Neuronal stem cell (in vitro differentiated cells): Measurements from ENCODE around the gene ITPK1.

Experiments
- DNase-seq: peaks from one replicate; pipeline ENCODE4 v3.0.0-alpha.2; 2013; ENCODE audit warnings: low spot score
- H2AFZ ChIP-seq: one replicate; pipeline ENCODE4 v1.6.1; 2013; ENCODE audit warnings: mild to moderate bottlenecking, low read length, inconsistent platforms
- H2AK5ac ChIP-seq: 2 replicates; pipeline ENCODE4 v1.6.1; 2013; ENCODE audit warnings: low read depth, mild to moderate bottlenecking, inconsistent platforms, low read length, moderate library complexity, mixed read lengths
- H2BK120ac ChIP-seq: 2 replicates; pipeline ENCODE4 v1.6.1; 2013; ENCODE audit warnings: low read depth, mild to moderate bottlenecking, inconsistent platforms, low read length, moderate library complexity, mixed read lengths
- H2BK12ac ChIP-seq: one replicate; pipeline ENCODE4 v1.6.1; 2013; ENCODE audit warnings: low read length, inconsistent platforms
- H2BK15ac ChIP-seq: 2 replicates; pipeline ENCODE4 v1.6.1; 2013; ENCODE audit warnings: mild to moderate bottlenecking, low read length, inconsistent platforms, mixed read lengths
- H2BK5ac ChIP-seq: one replicate; pipeline ENCODE4 v1.6.1; 2013; ENCODE audit warnings: inconsistent platforms, mild to moderate bottlenecking, low read length, moderate library complexity
- H3K14ac ChIP-seq: one replicate; pipeline ENCODE4 v1.6.1; 2013; ENCODE audit warnings: low read length, inconsistent platforms
- H3K18ac ChIP-seq: 2 replicates; pipeline ENCODE4 v1.6.1; 2013; ENCODE audit warnings: low read length, inconsistent platforms
- H3K23ac ChIP-seq: 2 replicates; pipeline ENCODE4 v1.6.1; 2013; ENCODE audit warnings: low read depth, mild to moderate bottlenecking, mixed read lengths, low read length, inconsistent platforms; ENCODE audit not compliant: poor library complexity
- H3K27ac ChIP-seq: replicated peaks from 3 replicates; pipeline ENCODE4 v1.5.1; 2013; ENCODE audit warnings: low read length, inconsistent platforms
- H3K27me3 ChIP-seq, 3 experiments: 2 replicates each; pipeline ENCODE4 v1.6.1; 2013; ENCODE audit warnings: low read length in 3 of 3, mild to moderate bottlenecking in 2 of 3, inconsistent platforms in 1 of 3, low read depth in 1 of 3, mixed read lengths in 1 of 3, moderate library complexity in 1 of 3; ENCODE audit not compliant: control insufficient read depth in 3 of 3, insufficient read depth in 3 of 3
- H3K36me3 ChIP-seq, 2 donors: replicated peaks in 1 of 2; 2 replicates each; pipeline ENCODE4 v1.6.1; 2013; ENCODE audit warnings: low read length in 2 of 2; ENCODE audit not compliant: control insufficient read depth in 2 of 2, insufficient read depth in 2 of 2
- H3K4ac ChIP-seq: 2 replicates; pipeline ENCODE4 v1.6.1; 2013; ENCODE audit warnings: inconsistent platforms, mild to moderate bottlenecking, low read length, moderate library complexity
- H3K4me1 ChIP-seq, 2 donors: 1 replicate in 1 of 2; 2 replicates in 1 of 2; pipeline ENCODE4 v1.6.1; 2013; ENCODE audit warnings: low read length in 2 of 2, low read depth in 1 of 2; ENCODE audit not compliant: control insufficient read depth in 2 of 2, insufficient read depth in 1 of 2
- H3K4me2 ChIP-seq: one replicate; pipeline ENCODE4 v1.6.1; 2013; ENCODE audit warnings: mild to moderate bottlenecking, low read length, inconsistent platforms; ENCODE audit not compliant: insufficient read depth, poor library complexity, severe bottlenecking
- H3K4me3 ChIP-seq, 2 donors: 2 replicates each; pipeline ENCODE4 v1.5.1; 2013; ENCODE audit warnings: low read length in 2 of 2, mild to moderate bottlenecking in 2 of 2, inconsistent platforms in 1 of 2, moderate library complexity in 1 of 2
- H3K79me1 ChIP-seq: one replicate; pipeline ENCODE4 v1.6.1; 2013; ENCODE audit warnings: low read depth, mild to moderate bottlenecking, inconsistent platforms, low read length, moderate library complexity
- H3K9ac ChIP-seq: one replicate; pipeline ENCODE4 v1.6.1; 2013; ENCODE audit warnings: mild to moderate bottlenecking, low read depth, low read length, inconsistent platforms; ENCODE audit not compliant: poor library complexity
- H3K9me3 ChIP-seq, 2 donors: replicated peaks in 1 of 2; 2 replicates each; pipeline versions ENCODE3 to v1.6.1; 2013; ENCODE audit warnings: low read length in 2 of 2, mild to moderate bottlenecking in 2 of 2, inconsistent platforms in 1 of 2, low read depth in 1 of 2, mixed read lengths in 1 of 2, moderate library complexity in 1 of 2; ENCODE audit not compliant: control insufficient read depth in 2 of 2, insufficient read depth in 1 of 2
- H4K8ac ChIP-seq: one replicate; pipeline ENCODE4 v1.6.1; 2013; ENCODE audit warnings: low read depth, mild to moderate bottlenecking, inconsistent platforms, low read length, moderate library complexity
- H4K91ac ChIP-seq: one replicate; pipeline ENCODE4 v1.6.1; 2013; ENCODE audit warnings: low read length, low read depth, mild to moderate bottlenecking, inconsistent platforms; ENCODE audit not compliant: poor library complexity
- WGBS, 2 donors: extraction: QIAGEN DNeasy Blood & Tissue Kit; methylation state at CpG; one replicate each; pipeline ENCODE4 v1.1.7; 2013; ENCODE audit warnings: missing lambda C conversion rate in 2 of 2, mixed read lengths in 1 of 2; ENCODE audit not compliant: insufficient read length in 2 of 2, insufficient replicate concordance in 1 of 2; ENCODE audit errors: extremely low coverage in 2 of 2; 5-methylcytosine and 5-hydroxymethylcytosine counted together

ITPK1 gene

DNA sequence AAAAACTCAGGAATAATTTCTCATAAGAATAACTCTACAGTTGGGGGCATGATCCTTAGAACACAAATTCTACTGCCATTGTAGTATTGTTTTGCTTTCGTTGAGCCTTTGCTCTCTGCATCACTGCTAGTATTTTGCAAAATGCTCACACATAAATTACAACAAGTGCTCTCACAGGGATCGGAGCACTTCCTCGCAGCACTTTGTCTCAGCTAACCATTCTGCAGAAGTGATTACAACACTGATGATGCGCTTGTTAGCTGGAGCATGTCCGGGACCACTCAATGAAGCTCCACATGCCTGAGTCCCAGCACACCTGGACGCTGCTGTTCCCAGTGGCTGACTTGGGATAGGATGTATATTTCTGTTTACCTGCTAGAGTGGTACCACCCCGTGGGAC lies 37.4 kb upstream of the ITPK1 start:
- Histone ChIP-seq H3K4me1 (peaks cover 4 to 6% of the 10 kb centered on the region in 2 donors), H2AFZ (no peak overlapping the region), H3K23ac (no peak overlapping the region), H3K79me1 (no peaks in the 10 kb centered on the region), H2BK120ac (no peak overlapping the region), H3K4me2 (no peak overlapping the region), H4K91ac (no peak overlapping the region), H3K27ac (no peak overlapping the region), H3K4ac (no peak overlapping the region), H3K9me3 (no peaks in the 10 kb centered on the region), H2AK5ac (no peak overlapping the region), H2BK15ac (no peak overlapping the region), H3K18ac (no peak overlapping the region), H3K4me3 (no peak overlapping the region), H3K27me3 (no peaks in the 10 kb centered on the region), H4K8ac (no peak overlapping the region), H3K9ac (no peak overlapping the region), H3K14ac (no peak overlapping the region), H2BK12ac (no peak overlapping the region), H2BK5ac (no peak overlapping the region), H3K36me3 (no peaks in the 10 kb centered on the region)
- no CpG with 5 or more reads among the region's 7 CpGs for WGBS, 2 donors
- no peak for DNase-seq

DNA sequence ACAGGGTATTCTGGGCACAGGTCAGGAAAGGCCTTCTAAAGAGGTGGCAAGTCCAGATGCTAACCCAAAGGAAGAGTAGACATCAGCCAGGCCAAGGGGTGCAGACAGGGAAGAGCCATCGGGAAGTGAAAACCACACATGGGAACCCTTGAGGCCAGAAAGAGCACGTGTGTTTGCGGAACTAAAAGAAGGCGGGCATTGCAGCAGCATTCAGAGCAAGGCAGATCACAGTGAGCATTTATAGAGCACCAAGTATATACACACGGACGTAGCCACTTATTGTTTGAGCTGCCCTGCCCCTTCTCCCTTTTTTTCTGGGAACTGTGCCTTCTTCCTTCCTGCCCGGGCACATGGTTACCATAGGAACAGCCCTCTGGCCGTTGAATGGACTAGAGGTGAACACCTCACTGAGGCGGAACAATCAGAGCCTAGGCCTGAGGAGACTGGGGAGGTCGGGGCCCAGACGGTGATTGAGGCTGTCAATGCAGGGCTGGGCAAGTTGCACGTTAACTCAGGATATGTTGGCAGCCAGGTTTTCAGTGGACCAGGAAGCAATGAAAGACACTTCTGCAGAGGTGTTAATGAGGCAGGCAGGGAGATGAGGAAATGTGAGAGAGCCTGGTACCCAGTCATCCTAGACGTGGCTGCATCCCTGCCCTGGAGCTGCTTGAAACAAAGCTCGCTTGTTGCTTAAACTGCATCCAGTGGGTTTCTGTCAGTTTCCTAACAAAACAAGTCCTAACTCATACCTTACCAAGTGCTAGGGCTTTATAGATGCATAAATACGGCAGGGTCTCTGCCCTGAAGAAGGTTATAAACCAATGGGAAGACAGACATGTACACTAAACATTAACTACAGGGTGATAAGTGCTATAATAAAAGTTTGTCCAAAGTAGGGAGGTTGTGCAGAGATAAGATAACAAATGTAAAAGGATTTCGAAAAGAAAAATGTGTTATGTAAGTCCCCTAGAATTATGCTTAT lies 34.8 kb upstream of the ITPK1 start:
- Histone ChIP-seq H2BK12ac (no peak overlapping the region), H3K36me3 (no peaks in the 10 kb centered on the region), H3K4me2 (no peak overlapping the region), H3K18ac (no peak overlapping the region), H3K14ac (no peak overlapping the region), H3K4me1 (peaks cover 4 to 6% of the 10 kb centered on the region in 2 donors), H2AK5ac (no peak overlapping the region), H2BK120ac (no peak overlapping the region), H3K4me3 (no peak overlapping the region), H2AFZ (no peak overlapping the region), H2BK5ac (no peak overlapping the region), H3K4ac (no peak overlapping the region), H3K9ac (no peak overlapping the region), H4K91ac (no peak overlapping the region), H4K8ac (peak overlapping the region; percentile 94), H3K9me3 (no peaks in the 10 kb centered on the region), H3K27ac (no peak overlapping the region), H3K27me3 (no peaks in the 10 kb centered on the region), H3K79me1 (no peaks in the 10 kb centered on the region), H2BK15ac (no peak overlapping the region), H3K23ac (no peak overlapping the region)
- WGBS, 2 donors = no CpG with 5 or more reads among the region's 16 CpGs
- DNase-seq = no peak

DNA sequence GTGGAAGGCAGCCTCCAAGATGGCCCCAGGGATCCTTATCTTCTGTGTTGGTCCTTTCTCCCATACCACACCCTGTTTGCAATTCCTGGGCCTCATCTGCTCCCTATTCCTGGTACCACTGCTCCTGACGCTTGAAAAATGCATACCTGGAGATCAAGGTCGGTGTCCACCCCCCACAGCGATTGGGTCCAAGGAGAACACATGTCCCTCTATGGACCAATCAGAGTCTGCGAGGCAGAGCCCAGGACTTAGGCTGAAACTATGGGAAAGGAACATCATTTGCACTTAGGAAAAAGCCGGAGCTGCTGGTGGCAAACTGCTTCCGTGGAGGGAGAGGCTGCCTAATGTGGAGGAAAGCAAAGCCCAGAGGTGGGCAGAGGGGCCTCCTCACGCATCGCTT lies 33.3 kb upstream of the ITPK1 start:
- H3K18ac ChIP-seq = no peak overlapping the region
- no peak overlapping the region for H3K4ac ChIP-seq
- H4K91ac ChIP-seq = no peak overlapping the region
- H3K9me3 ChIP-seq = no peaks in the 10 kb centered on the region
- no peak for DNase-seq
- no peak overlapping the region for H3K23ac ChIP-seq
- H2BK12ac ChIP-seq = no peak overlapping the region
- H3K9ac ChIP-seq = no peak overlapping the region
- H3K4me3 ChIP-seq = no peak overlapping the region
- no peak overlapping the region for H2BK120ac ChIP-seq
- no peak overlapping the region for H2BK5ac ChIP-seq
- H3K79me1 ChIP-seq = no peaks in the 10 kb centered on the region
- H3K4me2 ChIP-seq = no peak overlapping the region
- H3K36me3 ChIP-seq = no peaks in the 10 kb centered on the region
- H3K14ac ChIP-seq = no peak overlapping the region
- no peak overlapping the region for H2BK15ac ChIP-seq
- no peak overlapping the region for H3K27ac ChIP-seq
- no peak overlapping the region for H2AK5ac ChIP-seq
- no CpG with 5 or more reads among the region's 8 CpGs for WGBS, 2 donors
- H4K8ac ChIP-seq = no peak overlapping the region
- no peak overlapping the region for H2AFZ ChIP-seq
- no peaks in the 10 kb centered on the region for H3K27me3 ChIP-seq
- H3K4me1 ChIP-seq = peaks cover 4 to 6% of the 10 kb centered on the region in 2 donors

DNA sequence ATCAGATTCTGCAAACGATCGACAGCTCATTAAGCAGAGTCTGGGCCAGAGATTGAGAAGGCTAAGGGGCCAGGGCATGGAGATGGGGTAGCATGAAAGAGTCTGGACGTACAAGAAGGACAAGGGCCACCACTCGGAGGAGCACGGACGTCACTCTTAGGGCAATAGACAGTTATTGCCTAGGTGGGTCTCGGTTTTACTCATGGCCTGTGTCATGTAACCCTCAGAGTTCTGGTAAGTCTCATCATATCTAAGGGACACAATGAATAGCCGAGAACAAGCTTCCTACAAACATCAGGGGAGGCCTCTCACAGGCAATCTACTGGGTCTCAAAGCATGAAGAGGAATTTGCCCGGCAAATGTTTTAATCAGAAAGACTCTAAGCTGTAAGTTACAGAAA lies 30.4 kb upstream of the ITPK1 start:
- Histone ChIP-seq H3K9me3 (no peaks in the 10 kb centered on the region), H2BK15ac (no peak overlapping the region), H3K27me3 (no peaks in the 10 kb centered on the region)

More for the DNA sequence above, 30.4 kb upstream of the ITPK1 start:
- no peak overlapping the region for H2BK120ac ChIP-seq
- no peak overlapping the region for H2BK12ac ChIP-seq
- no peaks in the 10 kb centered on the region for H3K79me1 ChIP-seq
- H2BK5ac ChIP-seq = no peak overlapping the region
- no peaks in the 10 kb centered on the region for H3K36me3 ChIP-seq
- no peak overlapping the region for H2AFZ ChIP-seq
- no peak overlapping the region for H3K14ac ChIP-seq
- no peak overlapping the region for H2AK5ac ChIP-seq
- H4K8ac ChIP-seq = no peak overlapping the region
- no CpG with 5 or more reads among the region's 9 CpGs for WGBS, 2 donors
- no peak overlapping the region for H3K4me3 ChIP-seq
- H3K18ac ChIP-seq = no peak overlapping the region
- no peak overlapping the region for H3K9ac ChIP-seq
- H3K4ac ChIP-seq = no peak overlapping the region
- DNase-seq = no peak
- H4K91ac ChIP-seq = no peak overlapping the region
- H3K4me2 ChIP-seq = no peak overlapping the region
- H3K4me1 ChIP-seq = peaks cover 4 to 6% of the 10 kb centered on the region in 2 donors
- H3K23ac ChIP-seq = no peak overlapping the region
- no peak overlapping the region for H3K27ac ChIP-seq
